Endothelial cell of umbilical vein (primary cell): ENCODE data around the gene PRUNE2.

ENCODE experiments used
- CTCF ChIP-seq, 2 donors: IDR thresholded peaks; 1 replicate in 1 of 2; 2 replicates in 1 of 2; pipeline ENCODE4 v1.5.1; 2011; ENCODE audit warnings: low read length in 2 of 2, mild to moderate bottlenecking in 2 of 2, moderate library complexity in 2 of 2, control low read depth in 1 of 2, inconsistent platforms in 1 of 2, low read depth in 1 of 2; ENCODE audit not compliant: insufficient read depth in 1 of 2; ENCODE audit errors: extremely low read depth in 1 of 2
- EZH2 ChIP-seq: IDR thresholded peaks from 2 replicates; pipeline ENCODE4 v1.6.1; 2012; ENCODE audit warnings: borderline replicate concordance, low read depth, mild to moderate bottlenecking, moderate library complexity, low read length, inconsistent platforms; ENCODE audit not compliant: severe bottlenecking
- MAX ChIP-seq: IDR thresholded peaks from 2 replicates; pipeline ENCODE4 v1.6.1; 2011; ENCODE audit not compliant: insufficient read depth, insufficient read length
- MYC ChIP-seq: IDR thresholded peaks from one replicate; pipeline ENCODE4 v1.6.1; 2011; ENCODE audit warnings: mild to moderate bottlenecking, low read depth, low read length
- POLR2A ChIP-seq: IDR thresholded peaks from 2 replicates; pipeline ENCODE4 v1.6.1; 2012; ENCODE audit warnings: low read depth, mild to moderate bottlenecking, control low read depth, low read length
- POLR2AphosphoS5 ChIP-seq: IDR thresholded peaks from 2 replicates; pipeline ENCODE4 v1.6.1; 2012; ENCODE audit warnings: low read depth, mild to moderate bottlenecking, control low read depth, low read length, moderate library complexity; ENCODE audit not compliant: insufficient read depth

- TF ChIP-seq CTCF (IDR thresholded peaks at IDR 0.05; ENCODE audit: extremely low read depth in 1 of 2, insufficient read depth in 1 of 2, low read depth in 1 of 2, low read length in 2 of 2) (no peak), POLR2AphosphoS5 (no peak), EZH2 (no peak), POLR2A (no peak), MYC (no peak), MAX (no peak)
Measured at GRCh38 chr9:76592091-76592973, 313.6 kb downstream of the PRUNE2 start.
